Epithelial cell of esophagus (primary cell): ENCODE results near the gene SEPHS1.
"Not testable (repeated sequence)": the region's sequence is repeated elsewhere in the genome, so short reads cannot be mapped to it uniquely, and the experiment has no call there.

Experiments used
- DNase-seq: peaks from one replicate; pipeline ENCODE4 v3.0.0; 2010; ENCODE audit warnings: low read depth
- H3K4me3 ChIP-seq: 2 replicates; pipeline ENCODE4 v1.5.1; 2011; ENCODE audit warnings: mild to moderate bottlenecking, low read length, control low read depth
- CTCF ChIP-seq: IDR thresholded peaks from 2 replicates; pipeline ENCODE4 v1.5.1; 2011; ENCODE audit warnings: low read depth, mild to moderate bottlenecking, low read length, control low read depth, inconsistent platforms; ENCODE audit not compliant: insufficient read depth; ENCODE audit errors: missing control alignments

SEPHS1 gene

GRCh38 chr10:13338390-13339110 is 9.5 kb downstream of the SEPHS1 start:
- DNase-seq = no peak
- H3K4me3 ChIP-seq = no peak overlapping the region
- TF ChIP-seq CTCF = no peak

GRCh38 chr10:13337827-13338196 is 10.3 kb downstream of the SEPHS1 start:
- no peak for DNase-seq
- no peak for TF ChIP-seq CTCF
- H3K4me3 ChIP-seq = no peak overlapping the region

- TF ChIP-seq CTCF = no peak
- DNase-seq = no peak
- no peak overlapping the region for H3K4me3 ChIP-seq
Observed at GRCh38 chr10:13337128-13337826, 10.8 kb downstream of the SEPHS1 start.

- TF ChIP-seq CTCF = no peak
Observed at GRCh38 chr10:13335881-13336280, 12.2 kb downstream of the SEPHS1 start.

GRCh38 chr10:13334556-13334955 is 13.5 kb downstream of the SEPHS1 start:
- TF ChIP-seq CTCF = no peak
- H3K4me3 ChIP-seq = no peak overlapping the region
- DNase-seq = no peak

More at GRCh38 chr10:13335881-13336280, 12.2 kb downstream of the SEPHS1 start:
- no peak for DNase-seq
- H3K4me3 ChIP-seq = no peak overlapping the region

GRCh38 chr10:13331646-13332045 is 16.4 kb downstream of the SEPHS1 start:
- no peak for TF ChIP-seq CTCF
- no peak overlapping the region for H3K4me3 ChIP-seq
- peak; percentile 9 for DNase-seq

- not testable (repeated sequence) for DNase-seq, H3K4me3 ChIP-seq
Observed at GRCh38 chr10:13330980-13331379, 17.1 kb downstream of the SEPHS1 start.
